ENCODE measurements around the gene CYB561A3.
"Not testable (repeated sequence)": the region's sequence is repeated elsewhere in the genome, so short reads cannot be mapped to it uniquely, and the experiment has no call there.

Gene CYB561A3

GRCh38 chr11:61361741-61362541, at the start of gene CYB561A3, which contains the start of gene TMEM138:
TSS of gene CYB561A3 (minus strand) at chr11:61361882. CDS start at chr11:61356713, 5,169 bp downstream.
TSS of gene TMEM138 (plus strand) at chr11:61362374. CDS start at chr11:61364391, 2,017 bp downstream.
- DNase-seq, result peak; percentile 95 to 99 (median 99)

- DNase-seq, result no peak
These were observed 45.5 kb upstream of the CYB561A3 start for GRCh38 chr11:61406991-61407728.

GRCh38 chr11:61406067-61406466, 44.4 kb upstream of the CYB561A3 start:
- no peak for DNase-seq

GRCh38 chr11:61404641-61405040, 43.0 kb upstream of the CYB561A3 start:
- DNase-seq, result no peak

- no peak for DNase-seq
These were observed 42.4 kb upstream of the CYB561A3 start for GRCh38 chr11:61404103-61404502.

GRCh38 chr11:61403658-61404057, 42.0 kb upstream of the CYB561A3 start:
- no peak for DNase-seq

GRCh38 chr11:61401573-61401972, 39.9 kb upstream of the CYB561A3 start:
- no peak for DNase-seq

GRCh38 chr11:61401173-61401572, 39.5 kb upstream of the CYB561A3 start:
- no peak for DNase-seq

GRCh38 chr11:61392981-61393595, 31.4 kb upstream of the CYB561A3 start:
- peak in 2 of 3 experiments; percentile 33 to 39 for DNase-seq

GRCh38 chr11:61390161-61390560, 28.5 kb upstream of the CYB561A3 start:
- DNase-seq, result no peak

GRCh38 chr11:61384271-61385242, 22.9 kb upstream of the CYB561A3 start:
- peak in 2 of 3 experiments; percentile 48 to 75 for DNase-seq

- not testable (repeated sequence) for DNase-seq
These were observed 22.2 kb upstream of the CYB561A3 start for GRCh38 chr11:61383859-61384258.

GRCh38 chr11:61380884-61381283, 19.2 kb upstream of the CYB561A3 start:
- peak in 1 of 3 experiments; percentile 29 for DNase-seq

GRCh38 chr11:61378713-61379313, 17.1 kb upstream of the CYB561A3 start:
- DNase-seq, result no peak

GRCh38 chr11:61377461-61378160, 15.9 kb upstream of the CYB561A3 start:
- DNase-seq, result no peak

- DNase-seq, result no peak
These were observed 14.1 kb upstream of the CYB561A3 start for GRCh38 chr11:61375761-61376108.

GRCh38 chr11:61372659-61373420, 11.2 kb upstream of the CYB561A3 start:
- DNase-seq, result no peak

- DNase-seq, result no peak
These were observed 8.8 kb upstream of the CYB561A3 start for GRCh38 chr11:61370349-61371005.
